Bone marrow (tissue), 2 donors: Measurements from ENCODE around the gene TUBA1C.
A peak's percentile ranks its signal among the peaks of the same experiment; 100 is the strongest.

ENCODE experiments used
- DNase-seq, 2 donors: peaks; one replicate each; lab custom pipeline; 2025; lab: John Stamatoyannopoulos, UW

The TUBA1C gene

GRCh38 chr12:49283541-49284429 is 18.9 kb downstream of the TUBA1C start:
- DNase-seq = no peak

DNA sequence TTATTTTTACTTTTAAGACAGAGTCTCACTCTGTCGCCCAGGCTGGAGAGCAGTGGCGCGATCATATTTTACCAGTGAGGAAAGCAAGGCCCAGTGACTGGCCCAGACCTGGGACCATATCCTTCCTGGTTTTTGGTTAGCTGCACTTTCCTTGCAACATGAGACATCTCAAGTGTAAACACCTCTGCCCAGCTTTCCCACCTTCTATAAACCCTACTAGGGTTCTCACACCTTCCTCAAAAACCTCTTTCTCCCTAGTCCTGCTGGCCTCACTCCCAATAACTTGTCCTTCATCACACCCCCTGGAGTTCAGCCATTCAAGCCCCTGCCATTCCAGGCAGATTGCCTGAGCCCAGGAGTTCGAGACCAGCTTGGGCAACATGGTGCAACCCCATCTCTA is 19.8 kb downstream of the TUBA1C start:
- DNase-seq = no peak

- DNase-seq = no peak
Observed at GRCh38 chr12:49287876-49288275, 23.0 kb downstream of the TUBA1C start.

DNA sequence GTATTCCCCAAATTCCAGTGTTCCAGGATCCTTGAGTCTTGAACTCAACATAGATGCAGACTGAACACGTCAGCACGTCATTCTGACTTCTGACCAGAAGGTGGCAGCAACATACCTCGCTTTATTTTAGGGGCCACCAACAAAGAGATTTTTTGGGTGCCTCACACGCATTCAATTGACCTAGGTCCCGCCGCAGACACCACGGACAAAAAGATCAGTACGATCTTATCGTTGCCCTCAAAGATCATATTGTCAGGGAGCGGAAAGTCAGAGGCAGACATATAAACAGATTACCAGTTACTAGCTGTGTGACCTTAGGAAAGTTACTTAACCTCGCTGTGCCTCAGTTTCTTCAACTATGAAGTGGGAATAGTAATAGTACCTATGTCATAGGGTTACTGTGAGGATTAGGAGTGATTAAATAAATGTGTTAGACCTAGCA is 23.6 kb downstream of the TUBA1C start:
- peak in 1 of 2 donors; percentile 32 for DNase-seq

DNA sequence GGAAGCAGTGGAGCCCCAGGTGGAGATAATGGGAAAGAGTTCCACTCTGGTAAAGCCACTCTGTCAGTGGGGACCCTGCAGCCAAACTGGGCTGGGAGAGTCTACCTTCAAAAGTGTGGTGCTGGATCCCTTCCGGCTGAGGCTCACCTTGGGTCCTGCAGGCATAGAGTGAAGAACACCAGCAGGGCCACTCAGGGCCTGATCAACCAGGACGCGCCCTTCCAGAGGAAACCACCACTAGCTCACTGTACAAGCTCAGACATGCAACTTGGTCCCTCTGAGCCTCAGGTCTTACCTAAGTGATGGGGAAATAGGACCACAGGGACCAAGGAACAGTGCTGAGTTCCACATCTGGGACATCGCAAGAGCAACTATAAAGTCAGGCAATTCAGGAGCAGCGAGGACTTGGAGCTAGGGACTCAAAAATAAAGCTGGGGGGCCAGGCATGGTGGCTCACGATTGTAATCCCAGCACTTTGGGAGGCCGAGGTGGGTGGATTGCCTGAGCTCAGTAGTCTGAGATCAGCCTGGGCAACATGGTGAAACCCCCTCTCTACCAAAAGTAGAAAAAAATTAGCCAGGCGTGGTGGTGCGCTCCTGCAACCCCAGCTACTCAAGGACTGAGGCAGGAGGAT is 24.2 kb downstream of the TUBA1C start:
- DNase-seq = no peak

- DNase-seq = no peak
Observed at GRCh38 chr12:49292729-49293055, 27.8 kb downstream of the TUBA1C start.

- no peak for DNase-seq
Observed at GRCh38 chr12:49293056-49293956, 28.4 kb downstream of the TUBA1C start.

- no peak for DNase-seq
Observed at GRCh38 chr12:49294086-49294803, 29.4 kb downstream of the TUBA1C start.

DNA sequence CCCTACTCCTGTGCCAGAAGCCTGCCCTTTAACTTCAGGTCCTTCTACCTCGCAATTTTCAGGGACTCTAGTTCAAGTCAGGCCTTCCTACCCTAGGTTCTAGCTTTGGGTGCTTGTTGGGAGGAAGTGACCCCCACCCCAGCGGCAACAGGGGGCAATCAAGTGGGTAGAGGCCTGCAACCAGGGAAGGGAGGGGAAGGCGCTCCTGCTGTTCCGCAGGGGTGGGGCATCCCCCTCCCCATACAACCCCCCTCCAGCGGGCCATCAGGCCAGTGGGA is 29.9 kb downstream of the TUBA1C start:
- no peak for DNase-seq

DNA sequence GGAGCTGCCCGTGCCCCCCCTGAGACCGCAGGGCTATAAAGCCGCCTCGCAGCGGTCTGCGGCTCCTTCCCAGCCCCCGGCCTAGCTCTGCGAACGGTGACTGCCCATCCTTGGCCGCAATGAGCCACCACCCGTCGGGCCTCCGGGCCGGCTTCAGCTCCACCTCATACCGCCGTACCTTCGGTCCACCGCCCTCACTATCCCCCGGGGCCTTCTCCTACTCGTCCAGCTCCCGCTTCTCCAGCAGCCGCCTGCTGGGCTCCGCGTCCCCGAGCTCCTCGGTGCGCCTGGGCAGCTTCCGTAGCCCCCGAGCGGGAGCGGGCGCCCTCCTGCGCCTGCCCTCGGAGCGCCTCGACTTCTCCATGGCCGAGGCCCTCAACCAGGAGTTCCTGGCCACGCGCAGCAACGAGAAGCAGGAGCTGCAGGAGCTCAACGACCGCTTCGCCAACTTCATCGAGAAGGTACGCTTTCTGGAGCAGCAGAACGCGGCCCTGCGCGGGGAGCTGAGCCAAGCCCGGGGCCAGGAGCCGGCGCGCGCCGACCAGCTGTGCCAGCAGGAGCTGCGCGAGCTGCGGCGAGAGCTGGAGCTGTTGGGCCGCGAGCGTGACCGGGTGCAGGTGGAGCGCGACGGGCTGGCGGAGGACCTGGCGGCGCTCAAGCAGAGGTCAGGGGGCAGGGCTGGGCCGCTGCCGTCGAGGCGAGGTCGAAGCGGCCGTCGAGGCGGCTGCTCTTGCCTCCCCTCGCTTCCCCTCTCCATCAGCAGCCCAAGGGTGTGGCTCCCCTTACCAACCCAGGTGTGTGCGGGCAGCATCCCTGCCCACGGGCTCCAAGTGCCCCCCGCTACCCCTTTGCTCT is 30.4 kb downstream of the TUBA1C start, which contains the start of gene PRPH:
TSS of gene PRPH (plus strand) at position 66 of the 855 bp plus-strand sequence. CDS start at position 120, 54 bp downstream.
- no peak for DNase-seq

GRCh38 chr12:49296034-49296835 is 31.4 kb downstream of the TUBA1C start:
- no peak for DNase-seq

GRCh38 chr12:49296836-49297694 is 32.2 kb downstream of the TUBA1C start:
- no peak for DNase-seq

DNA sequence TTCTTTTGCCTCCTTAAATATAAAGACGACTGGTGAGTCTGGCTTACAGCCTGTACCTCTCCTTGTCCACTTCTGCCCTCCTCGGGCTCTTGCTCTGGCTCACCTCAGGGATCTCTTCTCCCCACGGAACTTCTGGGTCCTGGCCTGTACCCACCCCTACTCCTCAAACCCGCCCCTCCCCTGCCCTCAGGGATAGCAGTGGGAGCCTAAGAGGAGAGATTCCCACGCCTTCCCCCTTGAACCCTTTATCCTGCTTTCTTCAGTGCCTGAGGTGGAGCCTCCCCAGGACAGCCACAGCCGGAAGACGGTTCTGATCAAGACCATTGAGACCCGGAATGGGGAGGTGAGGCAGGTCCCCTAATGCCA is 32.8 kb downstream of the TUBA1C start:
- no peak for DNase-seq

DNA sequence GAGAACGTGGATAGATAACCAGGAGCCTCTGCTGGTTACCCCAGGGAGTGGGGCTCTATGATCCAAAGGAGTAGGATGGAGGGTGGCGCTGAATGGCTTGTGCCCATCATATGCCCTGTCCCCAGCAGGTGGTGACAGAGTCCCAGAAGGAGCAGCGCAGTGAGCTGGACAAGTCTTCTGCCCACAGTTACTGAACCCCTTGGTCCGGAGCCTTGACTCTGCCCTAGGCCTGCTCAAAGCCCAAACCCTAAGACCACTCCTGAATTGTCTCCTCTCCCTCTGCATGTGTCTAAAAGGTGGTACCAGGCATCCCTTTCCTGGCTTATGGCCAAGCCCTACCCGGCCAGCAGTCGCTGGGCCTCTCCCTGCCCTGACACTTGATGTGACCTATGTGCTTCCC is 33.3 kb downstream of the TUBA1C start:
- DNase-seq = no peak

GRCh38 chr12:49301760-49302159 is 36.9 kb downstream of the TUBA1C start:
- DNase-seq = no peak

GRCh38 chr12:49304161-49304560 is 39.3 kb downstream of the TUBA1C start:
- no peak for DNase-seq

GRCh38 chr12:49305762-49306510 is 41.1 kb downstream of the TUBA1C start:
- DNase-seq = no peak

DNA sequence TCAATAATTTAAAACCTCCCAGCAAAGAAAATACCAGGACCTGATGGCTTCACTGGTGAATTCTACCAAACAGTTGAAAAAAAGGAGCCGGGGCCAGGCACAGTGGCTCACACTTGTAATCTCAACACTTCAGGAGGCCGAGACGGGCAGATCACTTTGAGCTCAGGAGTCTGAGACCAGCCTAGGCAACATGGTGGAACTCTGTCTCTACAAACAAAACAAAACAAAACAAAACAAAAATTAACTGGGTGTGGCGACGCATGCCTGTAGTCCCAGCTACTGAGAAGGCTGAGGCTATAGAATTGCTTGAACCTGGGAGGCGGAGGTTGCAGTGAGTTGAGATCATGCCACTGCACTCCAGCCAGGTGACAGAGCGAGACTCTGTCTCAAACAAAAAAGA is 44.5 kb downstream of the TUBA1C start:
- DNase-seq = no peak
